ENCODE data around the gene SACM1L.
"Not testable (repeated sequence)": the region's sequence is repeated elsewhere in the genome, so short reads cannot be mapped to it uniquely, and the experiment has no call there.

SACM1L gene

DNA sequence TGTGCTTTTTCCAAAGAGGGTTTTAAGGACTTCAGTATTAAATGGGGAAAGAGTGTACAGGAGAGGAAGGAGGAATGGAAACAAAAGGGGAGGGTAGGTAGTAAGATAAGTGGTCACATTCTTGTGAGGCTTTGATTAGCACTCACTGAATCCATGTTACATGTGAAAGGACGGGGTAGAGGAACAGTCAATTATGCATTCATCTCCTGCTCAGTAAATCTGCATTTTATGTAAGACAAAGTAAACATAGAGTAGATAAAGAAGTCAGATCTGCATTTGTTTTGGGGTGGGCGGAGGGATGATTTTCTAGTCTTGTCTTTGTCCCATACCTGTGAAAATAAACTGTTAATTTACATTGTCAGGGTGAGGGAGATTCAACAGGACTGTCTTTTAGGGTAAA is 50.8 kb downstream of the SACM1L start:
- peaks cover 24% of the 10 kb centered on the region for H3K36me3 ChIP-seq (ENCODE audit: control insufficient read depth, insufficient read depth, low read length)
- H3K27me3 ChIP-seq (ENCODE audit: control insufficient read depth, insufficient read depth, low read length): no peaks in the 10 kb centered on the region
- H3K9ac ChIP-seq (ENCODE audit: low read length): no peak overlapping the region
- no peak overlapping the region for H3K27ac ChIP-seq (ENCODE audit: low read depth, low read length)
- no peak overlapping the region for H3K4me3 ChIP-seq (ENCODE audit: low read length)
- no peaks in the 10 kb centered on the region for H3K4me1 ChIP-seq (ENCODE audit: control insufficient read depth, insufficient read depth, low read length)

GRCh38 chr3:45741247-45741646 is 52.1 kb downstream of the SACM1L start:
- no peak overlapping the region for H3K4me3 ChIP-seq (ENCODE audit: low read length)
- no peaks in the 10 kb centered on the region for H3K4me1 ChIP-seq (ENCODE audit: control insufficient read depth, insufficient read depth, low read length)
- peaks cover 20% of the 10 kb centered on the region for H3K36me3 ChIP-seq (ENCODE audit: control insufficient read depth, insufficient read depth, low read length)
- H3K27ac ChIP-seq (ENCODE audit: low read depth, low read length): no peak overlapping the region
- H3K9ac ChIP-seq (ENCODE audit: low read length): no peak overlapping the region
- H3K27me3 ChIP-seq (ENCODE audit: control insufficient read depth, insufficient read depth, low read length): no peaks in the 10 kb centered on the region

GRCh38 chr3:45741742-45742460 is 52.7 kb downstream of the SACM1L start:
- Histone ChIP-seq H3K27me3 (ENCODE audit: control insufficient read depth, insufficient read depth, low read length) (no peaks in the 10 kb centered on the region), H3K27ac (ENCODE audit: low read depth, low read length) (no peak overlapping the region), H3K9ac (ENCODE audit: low read length) (no peak overlapping the region), H3K4me3 (ENCODE audit: low read length) (no peak overlapping the region), H3K36me3 (ENCODE audit: control insufficient read depth, insufficient read depth, low read length) (peaks cover 19% of the 10 kb centered on the region), H3K4me1 (ENCODE audit: control insufficient read depth, insufficient read depth, low read length) (no peaks in the 10 kb centered on the region)

DNA sequence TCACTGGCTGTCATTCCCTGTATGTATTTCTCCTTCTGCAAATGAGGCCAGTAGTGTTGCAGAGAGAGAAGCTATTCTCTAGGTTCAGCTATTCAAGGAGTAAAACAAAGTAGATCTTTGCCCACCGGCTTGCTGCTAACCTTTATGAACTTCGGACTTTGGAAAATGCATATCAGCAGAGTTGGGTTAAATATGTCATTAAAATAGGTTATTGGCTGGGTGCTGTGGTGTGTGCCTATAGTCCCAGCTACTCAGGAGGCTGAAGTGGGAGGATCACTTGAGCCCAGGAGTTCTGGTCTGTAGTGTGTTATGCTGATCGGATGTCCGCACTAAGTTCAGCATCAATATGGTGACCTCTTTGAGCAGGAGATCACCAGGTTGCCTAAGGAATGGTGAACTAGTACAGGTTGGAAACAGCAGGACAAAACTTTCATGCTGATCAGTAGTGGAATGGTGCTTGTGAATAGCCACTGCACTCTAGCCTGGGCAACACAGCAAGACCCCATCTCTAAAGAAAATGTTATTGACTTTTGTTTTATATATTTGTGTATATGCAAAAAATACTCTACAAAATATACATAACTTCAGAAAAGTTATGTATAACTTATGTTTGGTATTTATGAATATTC is 53.4 kb downstream of the SACM1L start:
- Histone ChIP-seq H3K27ac (ENCODE audit: low read depth, low read length) (no peak overlapping the region), H3K27me3 (ENCODE audit: control insufficient read depth, insufficient read depth, low read length) (no peaks in the 10 kb centered on the region), H3K4me3 (ENCODE audit: low read length) (no peak overlapping the region), H3K36me3 (ENCODE audit: control insufficient read depth, insufficient read depth, low read length) (peaks cover 25% of the 10 kb centered on the region), H3K9ac (ENCODE audit: low read length) (no peak overlapping the region), H3K4me1 (ENCODE audit: control insufficient read depth, insufficient read depth, low read length) (no peaks in the 10 kb centered on the region)

GRCh38 chr3:45746165-45746776 is 57.1 kb downstream of the SACM1L start:
- Histone ChIP-seq H3K36me3 (ENCODE audit: control insufficient read depth, insufficient read depth, low read length) (peaks cover 9% of the 10 kb centered on the region), H3K4me1 (ENCODE audit: control insufficient read depth, insufficient read depth, low read length) (no peaks in the 10 kb centered on the region), H3K27me3 (ENCODE audit: control insufficient read depth, insufficient read depth, low read length) (no peaks in the 10 kb centered on the region), H3K27ac (ENCODE audit: low read depth, low read length) (no peak overlapping the region), H3K4me3 (ENCODE audit: low read length) (no peak overlapping the region), H3K9ac (ENCODE audit: low read length) (no peak overlapping the region)

DNA sequence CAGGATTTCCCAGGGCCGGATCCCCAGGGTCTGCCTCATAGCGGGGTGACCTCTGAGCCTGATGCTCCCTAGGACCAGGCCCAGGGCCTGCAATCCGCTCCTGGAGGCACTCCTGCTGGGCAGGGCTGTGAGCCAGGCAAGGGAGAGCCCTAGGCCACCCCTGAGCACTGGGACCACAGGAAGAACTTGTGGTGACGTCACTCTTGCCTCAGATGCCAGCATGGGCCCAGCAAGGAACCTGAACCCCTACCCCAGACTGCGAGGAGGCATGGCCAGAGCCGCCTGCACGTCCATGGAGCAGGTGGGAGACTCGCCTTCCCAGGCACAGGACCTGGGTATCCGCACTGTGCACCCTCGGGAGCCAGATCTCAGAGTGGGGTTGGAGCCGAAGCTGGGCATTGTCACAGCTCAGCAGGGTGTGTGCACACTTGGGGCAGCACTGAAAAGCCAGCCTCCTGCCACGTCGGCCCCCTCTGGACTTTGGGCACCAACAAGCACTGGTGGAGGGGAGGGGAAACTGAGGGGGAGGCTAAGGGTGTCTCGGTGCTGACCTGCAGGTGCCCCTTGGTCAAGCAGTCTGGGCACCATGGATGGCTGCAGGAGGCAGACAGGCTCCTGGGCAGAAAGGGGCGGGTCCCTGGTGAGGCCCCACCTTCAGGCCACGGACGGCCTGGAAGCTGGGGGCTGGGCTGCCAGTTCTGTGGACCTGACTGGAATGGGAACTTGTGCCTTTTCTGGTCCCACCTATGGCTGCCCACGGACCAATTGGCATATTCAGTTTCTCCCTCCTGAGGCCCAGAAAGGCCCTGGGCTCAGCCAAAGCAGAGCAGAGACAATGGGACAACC is 57.8 kb downstream of the SACM1L start:
- peaks cover 9% of the 10 kb centered on the region for H3K36me3 ChIP-seq (ENCODE audit: control insufficient read depth, insufficient read depth, low read length)
- H3K27me3 ChIP-seq (ENCODE audit: control insufficient read depth, insufficient read depth, low read length): no peaks in the 10 kb centered on the region
- no peak overlapping the region for H3K9ac ChIP-seq (ENCODE audit: low read length)

GRCh38 chr3:45748068-45748467 is 58.9 kb downstream of the SACM1L start:
- H3K4me3 ChIP-seq (ENCODE audit: low read length): no peak overlapping the region
- no peaks in the 10 kb centered on the region for H3K4me1 ChIP-seq (ENCODE audit: control insufficient read depth, insufficient read depth, low read length)
- H3K27ac ChIP-seq (ENCODE audit: low read depth, low read length): no peak overlapping the region
- no peak overlapping the region for H3K9ac ChIP-seq (ENCODE audit: low read length)
- peaks cover 9% of the 10 kb centered on the region for H3K36me3 ChIP-seq (ENCODE audit: control insufficient read depth, insufficient read depth, low read length)
- H3K27me3 ChIP-seq (ENCODE audit: control insufficient read depth, insufficient read depth, low read length): no peaks in the 10 kb centered on the region

More for the DNA sequence above, 57.8 kb downstream of the SACM1L start:
- no peaks in the 10 kb centered on the region for H3K4me1 ChIP-seq (ENCODE audit: control insufficient read depth, insufficient read depth, low read length)
- H3K4me3 ChIP-seq (ENCODE audit: low read length): no peak overlapping the region
- no peak overlapping the region for H3K27ac ChIP-seq (ENCODE audit: low read depth, low read length)

- H3K36me3 ChIP-seq (ENCODE audit: control insufficient read depth, insufficient read depth, low read length); H3K4me3 ChIP-seq (ENCODE audit: low read length); H3K27me3 ChIP-seq (ENCODE audit: control insufficient read depth, insufficient read depth, low read length); H3K27ac ChIP-seq (ENCODE audit: low read depth, low read length); H3K9ac ChIP-seq (ENCODE audit: low read length); H3K4me1 ChIP-seq (ENCODE audit: control insufficient read depth, insufficient read depth, low read length): not testable (repeated sequence)
Measured at GRCh38 chr3:45749036-45749600, 59.9 kb downstream of the SACM1L start.

GRCh38 chr3:45749880-45750279 is 60.7 kb downstream of the SACM1L start:
- Histone ChIP-seq H3K4me3 (ENCODE audit: low read length) (no peak overlapping the region), H3K27ac (ENCODE audit: low read depth, low read length) (no peak overlapping the region), H3K9ac (ENCODE audit: low read length) (no peak overlapping the region), H3K4me1 (ENCODE audit: control insufficient read depth, insufficient read depth, low read length) (no peaks in the 10 kb centered on the region), H3K27me3 (ENCODE audit: control insufficient read depth, insufficient read depth, low read length) (no peaks in the 10 kb centered on the region), H3K36me3 (ENCODE audit: control insufficient read depth, insufficient read depth, low read length) (peaks cover 6% of the 10 kb centered on the region)

- Histone ChIP-seq H3K9ac (ENCODE audit: low read length) (no peak overlapping the region), H3K27me3 (ENCODE audit: control insufficient read depth, insufficient read depth, low read length) (no peaks in the 10 kb centered on the region), H3K27ac (ENCODE audit: low read depth, low read length) (no peak overlapping the region), H3K4me3 (ENCODE audit: low read length) (no peak overlapping the region), H3K4me1 (ENCODE audit: control insufficient read depth, insufficient read depth, low read length) (no peaks in the 10 kb centered on the region), H3K36me3 (ENCODE audit: control insufficient read depth, insufficient read depth, low read length) (peaks cover 6% of the 10 kb centered on the region)
Measured at GRCh38 chr3:45751537-45752242, 62.5 kb downstream of the SACM1L start.

DNA sequence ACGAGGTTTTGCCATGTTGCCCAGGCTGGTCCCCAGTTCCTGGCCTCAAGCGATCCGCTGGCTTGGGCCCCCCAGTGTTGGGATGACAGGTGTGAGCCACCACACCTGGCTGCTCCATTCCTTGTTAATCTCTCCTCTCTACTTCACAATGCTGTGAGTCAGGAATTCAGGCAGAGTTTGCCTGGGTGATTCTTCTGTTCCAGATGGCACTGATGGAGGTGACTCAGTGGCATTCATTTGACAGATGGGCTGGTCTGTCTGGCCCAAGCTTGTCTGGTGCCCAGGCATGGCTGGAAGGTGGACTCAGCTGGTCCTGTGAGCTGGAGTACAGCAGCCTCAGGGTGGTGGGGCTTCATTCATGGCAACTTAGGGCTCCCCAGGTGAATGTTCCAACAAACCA is 63.9 kb downstream of the SACM1L start:
- no peak overlapping the region for H3K9ac ChIP-seq (ENCODE audit: low read length)
- no peaks in the 10 kb centered on the region for H3K4me1 ChIP-seq (ENCODE audit: control insufficient read depth, insufficient read depth, low read length)
- H3K27ac ChIP-seq (ENCODE audit: low read depth, low read length): no peak overlapping the region
- H3K4me3 ChIP-seq (ENCODE audit: low read length): no peak overlapping the region
- no peaks in the 10 kb centered on the region for H3K36me3 ChIP-seq (ENCODE audit: control insufficient read depth, insufficient read depth, low read length)
- no peaks in the 10 kb centered on the region for H3K27me3 ChIP-seq (ENCODE audit: control insufficient read depth, insufficient read depth, low read length)
